NOMO-1 treated with DMSO at 0.1 percent for 48 hours (cell line): ENCODE measurements around the gene SLC7A8.
"Not testable (repeated sequence)": the region's sequence is repeated elsewhere in the genome, so short reads cannot be mapped to it uniquely, and the experiment has no call there.

Experiments used
- DNase-seq: peaks from one replicate; lab custom pipeline; 2025; ENCODE audit not compliant: unreplicated experiment; lab: John Stamatoyannopoulos, UW

SLC7A8 gene

GRCh38 chr14:23183479-23183878 lies at the start of gene SLC7A8:
Gene SLC7A8, minus strand, starts transcription at chr14:23183660. Its CDS starts 746 bp downstream, at chr14:23182914.
- DNase-seq, result no peak

- not testable (repeated sequence) for DNase-seq
These were observed 48.9 kb upstream of the SLC7A8 start for GRCh38 chr14:23232241-23232808.

- peak; percentile 72 for DNase-seq
These were observed 45.4 kb upstream of the SLC7A8 start for GRCh38 chr14:23228812-23229211.

- no peak for DNase-seq
These were observed 44.1 kb upstream of the SLC7A8 start for GRCh38 chr14:23227566-23227965.

GRCh38 chr14:23224958-23225357 lies 41.5 kb upstream of the SLC7A8 start:
- DNase-seq, result not testable (repeated sequence)

GRCh38 chr14:23219075-23219474 lies 35.6 kb upstream of the SLC7A8 start:
- no peak for DNase-seq

GRCh38 chr14:23217032-23218020 lies 33.9 kb upstream of the SLC7A8 start:
- DNase-seq, result no peak

GRCh38 chr14:23215421-23215820 lies 32.0 kb upstream of the SLC7A8 start:
- DNase-seq, result no peak

GRCh38 chr14:23209651-23210423 lies 26.4 kb upstream of the SLC7A8 start:
- DNase-seq, result no peak

GRCh38 chr14:23208324-23208723 lies 24.9 kb upstream of the SLC7A8 start:
- no peak for DNase-seq

- no peak for DNase-seq
These were observed 23.7 kb upstream of the SLC7A8 start for GRCh38 chr14:23207146-23207540.

GRCh38 chr14:23206422-23207145 lies 23.1 kb upstream of the SLC7A8 start:
- DNase-seq, result no peak

- DNase-seq, result no peak
These were observed 18.5 kb upstream of the SLC7A8 start for GRCh38 chr14:23202001-23202400.

- DNase-seq, result not testable (repeated sequence)
These were observed 15.7 kb upstream of the SLC7A8 start for GRCh38 chr14:23199141-23199540.

- not testable (repeated sequence) for DNase-seq
These were observed 13.0 kb upstream of the SLC7A8 start for GRCh38 chr14:23196487-23196886.

GRCh38 chr14:23195552-23196101 lies 12.2 kb upstream of the SLC7A8 start:
- no peak for DNase-seq

GRCh38 chr14:23193432-23193831 lies 10.0 kb upstream of the SLC7A8 start:
- no peak for DNase-seq

GRCh38 chr14:23187925-23188324 lies 4.5 kb upstream of the SLC7A8 start:
- DNase-seq, result no peak

GRCh38 chr14:23186913-23187654 lies 3.6 kb upstream of the SLC7A8 start:
- peak; percentile 29 for DNase-seq

- peak; percentile 8 for DNase-seq
These were observed 1.6 kb upstream of the SLC7A8 start for GRCh38 chr14:23185063-23185462.
